Naive thymus-derived CD8-positive, alpha-beta T cell (primary cell): ENCODE measurements around the gene TMEM272. TPM values are rescaled to one million over a fixed set of nuclear protein-coding genes. Genes with fewer than 3 reads are reported as not detected.

Source experiments
- ATAC-seq, 2 donors: fragments of 150-1000 bp; cut with Tn5 transposase in 1 of 2; sonication (Bioruptor Pico), chemical (Tn5 transposase) in 1 of 2; 1 replicate in 1 of 2; 2 replicates in 1 of 2; pipeline ENCODE4 v1.10.0; 2021; ENCODE audit warnings: mild to moderate bottlenecking in 2 of 2, moderate library complexity in 2 of 2
- POLR2A ChIA-PET: fragments of 350-600 bp; sonication (Branson Sonifier 250); formaldehyde crosslinking; loops from one replicate; lab custom pipeline; 2021; ENCODE audit warnings: antibody characterized with exemption; lab: Charles Lee
- DNase-seq, 10 donors: peaks; one replicate each; pipeline versions ENCODE4 v3.0.0 to v3.0.0-alpha.2; 2020 to 2022
- H3K27ac Mint-ChIP-seq, 10 donors: one replicate each; pipeline ENCODE4 v1.8.0; 2020 to 2022; ENCODE audit warnings: mild to moderate bottlenecking in 10 of 10, mixed read lengths in 10 of 10, moderate library complexity in 4 of 10, inconsistent platforms in 1 of 10
- H3K27me3 Mint-ChIP-seq, 5 donors: one replicate each; pipeline ENCODE4 v1.8.0; 2021 to 2022; ENCODE audit warnings: mixed read lengths in 5 of 5
- H3K36me3 Mint-ChIP-seq, 3 donors: one replicate each; pipeline ENCODE4 v1.8.0; 2020 to 2022; ENCODE audit warnings: mixed read lengths in 3 of 3, mild to moderate bottlenecking in 2 of 3, inconsistent platforms in 1 of 3
- H3K4me1 Mint-ChIP-seq, 4 donors: one replicate each; pipeline ENCODE4 v1.8.0; 2021 to 2022; ENCODE audit warnings: mixed read lengths in 4 of 4
- H3K4me3 Mint-ChIP-seq, 10 donors: one replicate each; pipeline ENCODE4 v1.8.0; 2020 to 2022; ENCODE audit warnings: mild to moderate bottlenecking in 10 of 10, mixed read lengths in 10 of 10, moderate library complexity in 6 of 10, inconsistent platforms in 1 of 10
- H3K9me3 Mint-ChIP-seq, 9 donors: one replicate each; pipeline ENCODE4 v1.8.0; 2020 to 2022; ENCODE audit warnings: mixed read lengths in 9 of 9, mild to moderate bottlenecking in 3 of 9, inconsistent platforms in 1 of 9, moderate library complexity in 1 of 9
- polyA plus RNA-seq, 3 donors: library from polyadenylated mRNA; unstranded; fragments of 300-500 nt; fragmentation: Illumina TruSeq; gene quantifications; one replicate each; pipeline ENCODE4 v1.2.3, GENCODE V29; 2021
- total RNA-seq, 8 experiments: library from RNA in 2 of 8; stranded (reverse) in 2 of 8; gene quantifications; one replicate each; pipeline ENCODE4 v1.2.3 and lab custom pipeline; 2021 to 2026

The TMEM272 gene
- total and polyA plus RNA-seq, 5 experiments from 2014 or later, result 0.29 to 15.4 (median 0.75) TPM

- Mint-ChIP-seq H3K27ac (no peak overlapping the region), H3K4me3 (no peak overlapping the region), H3K36me3 (no peaks in the 10 kb centered on the region), H3K9me3 (no peaks in the 10 kb centered on the region), H3K27me3 (peaks cover 2 to 11% (median 3%) of the 10 kb centered on the region in 5 donors), H3K4me1 (peaks cover 2 to 10% (median 6%) of the 10 kb centered on the region in 4 donors)
- ATAC-seq (no peak), DNase-seq (no peak)
- POLR2A ChIA-PET, result no interaction called here
These were observed 769 bp upstream of the TMEM272 start for GRCh38 chr13:51845574-51846318.

GRCh38 chr13:51843529-51843928 is 1.4 kb downstream of the TMEM272 start:
- Mint-ChIP-seq H3K27me3 (peaks cover 2 to 10% (median 3%) of the 10 kb centered on the region in 5 donors), H3K4me3 (no peak overlapping the region), H3K36me3 (no peaks in the 10 kb centered on the region), H3K4me1 (peaks cover 2 to 10% (median 6%) of the 10 kb centered on the region in 4 donors), H3K27ac (no peak overlapping the region), H3K9me3 (no peaks in the 10 kb centered on the region)
- POLR2A ChIA-PET, result no interaction called here
- ATAC-seq (no peak), DNase-seq (no peak)

- Mint-ChIP-seq H3K4me1 (peaks cover 2 to 15% (median 10%) of the 10 kb centered on the region in 4 donors), H3K9me3 (no peaks in the 10 kb centered on the region), H3K27ac (no peak overlapping the region), H3K4me3 (no peak overlapping the region), H3K27me3 (peaks cover 2 to 10% (median 3%) of the 10 kb centered on the region in 5 donors), H3K36me3 (no peaks in the 10 kb centered on the region)
- DNase-seq (no peak), ATAC-seq (no peak)
- POLR2A ChIA-PET, result no interaction called here
These were observed 3.2 kb downstream of the TMEM272 start for GRCh38 chr13:51841732-51842131.

- Mint-ChIP-seq H3K36me3 (no peaks in the 10 kb centered on the region), H3K27ac (no peak overlapping the region), H3K4me3 (no peak overlapping the region), H3K27me3 (peaks cover 2 to 10% (median 3%) of the 10 kb centered on the region in 5 donors), H3K9me3 (no peaks in the 10 kb centered on the region), H3K4me1 (peaks cover 2 to 18% (median 11%) of the 10 kb centered on the region in 4 donors)
- POLR2A ChIA-PET, result no interaction called here
- ATAC-seq (no peak), DNase-seq (no peak)
These were observed 4.1 kb downstream of the TMEM272 start for GRCh38 chr13:51840917-51841316.

- Mint-ChIP-seq H3K9me3 (no peaks in the 10 kb centered on the region), H3K27ac (no peak overlapping the region), H3K4me1 (peaks cover under 1 to 15% (median 6%) of the 10 kb centered on the region in 4 donors), H3K36me3 (no peaks in the 10 kb centered on the region), H3K4me3 (no peak overlapping the region), H3K27me3 (peaks cover 2 to 8% (median 2%) of the 10 kb centered on the region in 5 donors)
- POLR2A ChIA-PET, result interaction anchor here (0.6 to 0.8 kb wide), 2 partner anchors 14 to 24 kb away, joined by 3 to 5 read pairs; no protein-coding TSS in a partner anchor
- ATAC-seq (no peak), DNase-seq (no peak)
These were observed 5.1 kb downstream of the TMEM272 start for GRCh38 chr13:51839711-51840540.

GRCh38 chr13:51838240-51838846 is 6.6 kb downstream of the TMEM272 start:
- Mint-ChIP-seq H3K4me1 (peaks cover 6 to 28% (median 13%) of the 10 kb centered on the region in 4 donors), H3K4me3 (no peak overlapping the region), H3K9me3 (no peaks in the 10 kb centered on the region), H3K36me3 (no peaks in the 10 kb centered on the region), H3K27me3 (peaks cover 0 to 2% (median 0%) of the 10 kb centered on the region in 5 donors), H3K27ac (no peak overlapping the region)
- no peak for ATAC-seq
- POLR2A ChIA-PET, result no interaction called here
- DNase-seq, result no peak

- Mint-ChIP-seq H3K36me3 (no peaks in the 10 kb centered on the region), H3K4me3 (no peak overlapping the region), H3K27ac (peak overlapping the region in 2 of 10 donors; percentile 2 to 4), H3K9me3 (no peaks in the 10 kb centered on the region), H3K4me1 (peaks cover 19 to 41% (median 24%) of the 10 kb centered on the region in 4 donors), H3K27me3 (peaks cover 0 to 2% (median 0%) of the 10 kb centered on the region in 5 donors)
- no peak for DNase-seq
- POLR2A ChIA-PET, result interaction anchor here (1.0 kb wide), 1 partner anchor 21 kb away, joined by 6 read pairs; no protein-coding TSS in a partner anchor
- ATAC-seq, result no peak
These were observed 8.0 kb downstream of the TMEM272 start for GRCh38 chr13:51837016-51837415.

- H3K4me3 Mint-ChIP-seq, result peak overlapping the region in 1 of 10 donors; percentile 30
- H3K36me3 Mint-ChIP-seq, result no peaks in the 10 kb centered on the region
- H3K27me3 Mint-ChIP-seq, result no peaks in the 10 kb centered on the region
- ATAC-seq (no peak), DNase-seq (no peak)
- POLR2A ChIA-PET, result interaction anchor here (0.7 to 6.0 kb wide), 4 partner anchors 10 to 250 kb away, joined by 3 to 72 read pairs (median 4); partner anchors contain the start of gene DHRS12
- H3K9me3 Mint-ChIP-seq, result no peaks in the 10 kb centered on the region
- peaks cover 27 to 63% (median 42%) of the 10 kb centered on the region in 4 donors for H3K4me1 Mint-ChIP-seq
- H3K27ac Mint-ChIP-seq, result peak overlapping the region in 3 of 10 donors; percentile 31 to 82 (median 41)
These were observed 10.3 kb downstream of the TMEM272 start for GRCh38 chr13:51834581-51835171.

GRCh38 chr13:51833980-51834379 is 11.0 kb downstream of the TMEM272 start:
- Mint-ChIP-seq H3K36me3 (no peaks in the 10 kb centered on the region), H3K9me3 (no peaks in the 10 kb centered on the region), H3K27ac (peak overlapping the region in 4 of 10 donors; percentile 9 to 82 (median 68)), H3K4me3 (peak overlapping the region in 4 of 10 donors; percentile 8 to 36 (median 28)), H3K4me1 (peaks cover 31 to 70% (median 49%) of the 10 kb centered on the region in 4 donors), H3K27me3 (no peaks in the 10 kb centered on the region)
- POLR2A ChIA-PET, result interaction anchor here (1.0 to 6.0 kb wide), 2 partner anchors 20 to 30 kb away, joined by 4 to 72 read pairs; partner anchors contain the start of gene DHRS12
- ATAC-seq (no peak), DNase-seq (no peak)

- peak; percentile 97 to 98 for ATAC-seq
- peak overlapping the region; percentile 3 to 91 (median 86) for H3K27ac Mint-ChIP-seq
- no peaks in the 10 kb centered on the region for H3K9me3 Mint-ChIP-seq
- peak in 9 of 10 donors; percentile 51 to 84 (median 66) for DNase-seq
- H3K36me3 Mint-ChIP-seq, result no peaks in the 10 kb centered on the region
- POLR2A ChIA-PET, result interaction anchor here (1.2 to 6.1 kb wide), 5 partner anchors 12 to 383 kb away, joined by 3 to 92 read pairs (median 11); no protein-coding TSS in a partner anchor
- peaks cover 42 to 84% (median 63%) of the 10 kb centered on the region in 4 donors for H3K4me1 Mint-ChIP-seq
- H3K4me3 Mint-ChIP-seq, result peak overlapping the region in 7 of 10 donors; percentile 46 to 73 (median 56)
- H3K27me3 Mint-ChIP-seq, result no peaks in the 10 kb centered on the region
These were observed 12.4 kb downstream of the TMEM272 start for GRCh38 chr13:51832471-51833152.

GRCh38 chr13:51831519-51831918 is 13.5 kb downstream of the TMEM272 start:
- no peaks in the 10 kb centered on the region for H3K27me3 Mint-ChIP-seq

More at GRCh38 chr13:51831519-51831918, 13.5 kb downstream of the TMEM272 start:
- no peaks in the 10 kb centered on the region for H3K9me3 Mint-ChIP-seq
- ATAC-seq (no peak), DNase-seq (no peak)
- POLR2A ChIA-PET, result interaction anchor here (1.0 to 6.1 kb wide), 7 partner anchors 11 to 381 kb away, joined by 3 to 92 read pairs (median 4); partner anchors contain the start of gene INTS6
- H3K27ac Mint-ChIP-seq, result peak overlapping the region in 8 of 10 donors; percentile 14 to 89 (median 50)
- no peaks in the 10 kb centered on the region for H3K36me3 Mint-ChIP-seq
- peaks cover 49 to 85% (median 72%) of the 10 kb centered on the region in 4 donors for H3K4me1 Mint-ChIP-seq
- H3K4me3 Mint-ChIP-seq, result peak overlapping the region in 1 of 10 donors; percentile 42
